ENCODE data around the gene SATL1.

DNA sequence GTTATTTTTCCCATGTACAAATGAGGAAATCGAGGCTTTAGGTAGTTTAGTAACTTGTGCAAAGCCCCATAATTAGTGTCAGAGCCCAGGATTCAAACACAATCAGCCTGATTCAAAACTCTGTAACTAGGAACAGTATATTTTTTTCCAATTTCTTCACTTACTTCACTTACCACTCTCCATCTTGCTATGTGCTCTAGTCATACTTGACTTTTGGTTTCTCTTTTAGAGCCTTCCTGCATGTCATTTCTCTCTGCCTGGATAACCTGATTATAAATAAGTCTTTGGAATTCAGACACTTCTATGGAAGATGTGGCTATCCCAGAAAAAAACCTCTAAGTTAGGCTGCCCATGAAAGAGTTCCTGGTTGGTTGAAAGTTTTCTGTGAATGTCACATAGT, 22.2 kb downstream of the SATL1 start:
- TF ChIP-seq, protein P1, sequence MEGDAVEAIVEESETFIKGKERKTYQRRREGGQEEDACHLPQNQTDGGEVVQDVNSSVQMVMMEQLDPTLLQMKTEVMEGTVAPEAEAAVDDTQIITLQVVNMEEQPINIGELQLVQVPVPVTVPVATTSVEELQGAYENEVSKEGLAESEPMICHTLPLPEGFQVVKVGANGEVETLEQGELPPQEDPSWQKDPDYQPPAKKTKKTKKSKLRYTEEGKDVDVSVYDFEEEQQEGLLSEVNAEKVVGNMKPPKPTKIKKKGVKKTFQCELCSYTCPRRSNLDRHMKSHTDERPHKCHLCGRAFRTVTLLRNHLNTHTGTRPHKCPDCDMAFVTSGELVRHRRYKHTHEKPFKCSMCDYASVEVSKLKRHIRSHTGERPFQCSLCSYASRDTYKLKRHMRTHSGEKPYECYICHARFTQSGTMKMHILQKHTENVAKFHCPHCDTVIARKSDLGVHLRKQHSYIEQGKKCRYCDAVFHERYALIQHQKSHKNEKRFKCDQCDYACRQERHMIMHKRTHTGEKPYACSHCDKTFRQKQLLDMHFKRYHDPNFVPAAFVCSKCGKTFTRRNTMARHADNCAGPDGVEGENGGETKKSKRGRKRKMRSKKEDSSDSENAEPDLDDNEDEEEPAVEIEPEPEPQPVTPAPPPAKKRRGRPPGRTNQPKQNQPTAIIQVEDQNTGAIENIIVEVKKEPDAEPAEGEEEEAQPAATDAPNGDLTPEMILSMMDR (IDR thresholded peaks at IDR 0.05; ENCODE audit: insufficient read depth, low read depth, low read length), result no peak
- TF ChIP-seq EZH2 (IDR thresholded peaks at IDR 0.05; ENCODE audit: insufficient read depth, low read length), result no peak
